B cell (primary cell): Measurements from ENCODE around the gene METTL17. TPM values are rescaled to one million over a fixed set of nuclear protein-coding genes. Genes with fewer than 3 reads are reported as not detected.
"Not testable (repeated sequence)": the region's sequence is repeated elsewhere in the genome, so short reads cannot be mapped to it uniquely, and the experiment has no call there.

Experiments used
- ATAC-seq: fragments of 200-7000 bp; cut with Tn5 transposase; one replicate; pipeline ENCODE4 v1.10.0; 2021; ENCODE audit warnings: low read depth, mild to moderate bottlenecking, moderate number of reproducible peaks, moderate library complexity
- CTCF ChIA-PET: fragments of 350-600 bp; sonication (Branson Sonifier 250); formaldehyde crosslinking; loops from one replicate; lab custom pipeline; 2021; ENCODE audit warnings: antibody characterized with exemption, inconsistent platforms; lab: Charles Lee
- POLR2A ChIA-PET: fragments of 350-600 bp; sonication (Branson Sonifier 250); formaldehyde crosslinking; loops from one replicate; lab custom pipeline; 2021; ENCODE audit warnings: antibody characterized with exemption; lab: Charles Lee
- DNase-seq: peaks from one replicate; pipeline ENCODE4 v3.0.0; 2013
- H2AFZ ChIP-seq: 2 replicates; pipeline ENCODE4 v1.6.1; 2012; ENCODE audit warnings: mild to moderate bottlenecking, low read depth, low read length; ENCODE audit not compliant: insufficient read depth, poor library complexity, severe bottlenecking
- H3K27ac ChIP-seq, 2 donors: 1 replicate in 1 of 2; 2 replicates in 1 of 2; pipeline ENCODE4 v1.5.1; 2012 to 2013; ENCODE audit warnings: low read length in 2 of 2, mild to moderate bottlenecking in 2 of 2, moderate library complexity in 1 of 2
- H3K27me3 ChIP-seq, 4 experiments: fragments of 200-600 bp in 1 of 4; sonication (generic) in 1 of 4; replicated peaks in 1 of 4; 1 replicate in 2 of 4; 2 replicates in 2 of 4; pipeline versions ENCODE4 v1.6.1 to v1.7.0; 2013 to 2016; ENCODE audit warnings: low read length in 3 of 4, mild to moderate bottlenecking in 2 of 4, mixed read lengths in 1 of 4, moderate library complexity in 1 of 4; ENCODE audit not compliant: insufficient read depth in 4 of 4, control insufficient read depth in 3 of 4; ENCODE audit errors: control extremely low read depth in 1 of 4
- H3K36me3 ChIP-seq, 2 experiments: replicated peaks in 1 of 2; 1 replicate in 1 of 2; 2 replicates in 1 of 2; pipeline versions ENCODE4 v1.6.1 to v1.7.1; 2013; ENCODE audit warnings: low read length in 1 of 2; ENCODE audit not compliant: insufficient read depth in 2 of 2, control insufficient read depth in 1 of 2; ENCODE audit errors: control extremely low read depth in 1 of 2, extremely low read depth in 1 of 2
- H3K4me1 ChIP-seq, 2 donors: fragments of 200-600 bp in 1 of 2; sonication (generic) in 1 of 2; 1 replicate in 1 of 2; 2 replicates in 1 of 2; pipeline versions ENCODE4 v1.5.1 to v1.6.1; 2013 to 2017; ENCODE audit warnings: low read length in 2 of 2; ENCODE audit not compliant: control insufficient read depth in 2 of 2, insufficient read depth in 2 of 2
- H3K4me2 ChIP-seq: replicated peaks from 2 replicates; pipeline ENCODE3; 2012; ENCODE audit warnings: mild to moderate bottlenecking, low read depth, low read length; ENCODE audit not compliant: poor library complexity, severe bottlenecking
- H3K4me3 ChIP-seq, 5 experiments: fragments of 200-600 bp in 1 of 5; sonication (generic) in 1 of 5; 1 replicate in 3 of 5; 2 replicates in 2 of 5; pipeline versions ENCODE4 v1.5.1 to v1.7.0; 2011 to 2016; ENCODE audit warnings: low read length in 4 of 5, mild to moderate bottlenecking in 4 of 5, low read depth in 2 of 5, control low read depth in 1 of 5, moderate library complexity in 1 of 5; ENCODE audit not compliant: insufficient read depth in 1 of 5; ENCODE audit errors: control extremely low read depth in 1 of 5, extremely low read depth in 1 of 5
- H3K79me2 ChIP-seq: fragments of 200-600 bp; sonication (generic); one replicate; pipeline ENCODE4 v1.6.0; 2016; ENCODE audit warnings: low read length; ENCODE audit not compliant: control insufficient read depth, insufficient read depth
- H3K9ac ChIP-seq: fragments of 200-600 bp; sonication (generic); 2 replicates; pipeline ENCODE4 v1.6.1; 2017; ENCODE audit warnings: mild to moderate bottlenecking, low read length, moderate library complexity
- H3K9me3 ChIP-seq, 3 donors: one replicate each; pipeline versions ENCODE4 v1.6.1 to v1.7.1; 2013; ENCODE audit warnings: low read length in 2 of 3; ENCODE audit not compliant: control insufficient read depth in 2 of 3, insufficient read depth in 1 of 3; ENCODE audit errors: control extremely low read depth in 1 of 3
- H4K20me1 ChIP-seq: 2 replicates; pipeline ENCODE4 v1.6.0; 2012; ENCODE audit warnings: mild to moderate bottlenecking, low read length; ENCODE audit not compliant: insufficient read depth, control insufficient read depth, poor library complexity, severe bottlenecking
- H3K27ac Mint-ChIP-seq: one replicate; pipeline ENCODE4 v1.8.0; 2021; ENCODE audit warnings: mixed read lengths
- H3K27me3 Mint-ChIP-seq: one replicate; pipeline ENCODE4 v1.8.0; 2021; ENCODE audit warnings: mixed read lengths
- H3K4me1 Mint-ChIP-seq: one replicate; pipeline ENCODE4 v1.8.0; 2021; ENCODE audit warnings: mixed read lengths
- H3K4me3 Mint-ChIP-seq: one replicate; pipeline ENCODE4 v1.8.0; 2021; ENCODE audit warnings: mixed read lengths
- H3K9me3 Mint-ChIP-seq: one replicate; pipeline ENCODE4 v1.8.0; 2022; ENCODE audit warnings: mixed read lengths; ENCODE audit not compliant: insufficient read depth
- WGBS: methylation state at CpG from one replicate; pipeline ENCODE4 v1.1.5; 2013; ENCODE audit warnings: missing lambda C conversion rate; ENCODE audit not compliant: insufficient coverage; 5-methylcytosine and 5-hydroxymethylcytosine counted together
- intact Hi-C: fragments of 100-400 bp; cut with micrococcal nuclease; formaldehyde crosslinking; loops from one replicate; pipeline ENCODE4 v1.10.0; 2022
- polyA plus RNA-seq: library from polyadenylated mRNA; depleted of rRNA; stranded (reverse); fragments of >200 nt; gene quantifications from 2 replicates; pipeline ENCODE4 v1.2.3, GENCODE V29; 2012
- total RNA-seq, 2 donors: library from RNA; stranded (reverse); fragments of 120-200 nt in 1 of 2; gene quantifications; 1 replicate in 1 of 2; 2 replicates in 1 of 2; pipeline versions ENCODE4 v1.2.3 to v1.2.4, GENCODE V29; 2013 to 2022

Gene METTL17
- total and polyA plus RNA-seq, 2 donors (not counting 1 experiment from before 2014, with no cell fraction given) = 116 to 201 TPM

DNA sequence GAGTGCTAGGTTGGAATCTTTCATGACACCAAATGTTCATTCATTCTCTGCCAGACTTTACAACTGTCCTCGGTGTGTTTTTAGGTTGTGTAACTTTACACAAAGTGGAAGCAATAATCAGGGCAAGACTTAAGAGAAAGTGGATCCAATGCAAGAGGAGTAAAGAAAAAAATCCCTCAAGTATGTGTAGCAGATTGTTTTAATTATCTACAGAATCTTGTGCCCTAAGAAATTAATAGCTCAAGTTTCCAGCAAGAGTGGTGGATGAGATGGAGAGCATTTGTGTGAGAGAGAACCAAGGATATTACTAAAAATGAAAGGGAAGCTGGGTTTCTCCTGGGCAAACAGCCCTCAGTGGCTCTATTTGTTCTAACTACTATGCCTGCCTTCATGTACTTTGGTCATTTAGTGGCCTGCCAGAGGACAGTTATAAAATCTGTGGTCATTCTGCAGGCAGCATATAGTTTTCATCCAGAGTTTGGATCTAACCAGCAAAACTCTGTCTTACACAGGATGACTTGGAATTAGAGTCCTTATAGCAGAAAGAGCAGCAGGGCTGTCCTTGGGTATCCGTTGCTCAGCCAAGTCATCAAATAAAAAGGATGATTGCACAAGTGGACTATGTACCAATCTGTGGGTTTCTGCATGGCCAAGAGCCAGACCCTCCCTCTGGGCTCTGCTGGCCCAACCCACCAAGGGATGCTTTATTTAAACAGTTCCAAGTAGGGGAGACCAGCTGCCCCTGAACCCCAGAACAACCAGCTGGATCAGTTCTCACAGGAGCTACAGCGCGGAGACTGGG is 34.8 kb upstream of the METTL17 start, which contains the start of gene RNASE2:
Gene RNASE2 (plus strand): TSS at position 752 of the 802 bp plus-strand sequence. CDS start 285 bp downstream, outside the sequence.
- intact Hi-C loops = not testable (repeated sequence)
- WGBS = 68% methylated on average over 3 of the region's 4 CpGs

DNA sequence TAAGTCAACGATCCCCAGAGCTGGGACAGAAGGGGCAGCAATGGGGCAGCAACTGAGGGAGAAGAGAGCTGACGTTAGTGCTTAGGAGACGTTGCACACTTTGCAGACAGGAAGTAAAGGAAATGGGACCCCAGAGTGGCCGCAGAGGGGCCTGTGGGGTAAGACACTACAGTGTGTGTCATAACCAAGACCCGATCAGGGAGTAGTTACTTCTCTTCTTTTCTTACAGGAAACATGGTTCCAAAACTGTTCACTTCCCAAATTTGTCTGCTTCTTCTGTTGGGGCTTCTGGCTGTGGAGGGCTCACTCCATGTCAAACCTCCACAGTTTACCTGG is 34.3 kb upstream of the METTL17 start:
- H3K27ac ChIP-seq, DNase-seq, H2AFZ ChIP-seq, H3K4me3 ChIP-seq, H3K4me1 ChIP-seq, H3K27ac Mint-ChIP-seq, POLR2A ChIA-PET, H3K4me1 Mint-ChIP-seq, H3K4me2 ChIP-seq, H3K9ac ChIP-seq, H3K9me3 Mint-ChIP-seq, H3K9me3 ChIP-seq, H3K79me2 ChIP-seq, H3K36me3 ChIP-seq, intact Hi-C loops, H3K27me3 ChIP-seq, H4K20me1 ChIP-seq, ATAC-seq, H3K4me3 Mint-ChIP-seq: not testable (repeated sequence)
- CTCF ChIA-PET = interaction anchor here (2.7 kb wide), 1 partner anchor 15 kb away, joined by 8 read pairs; no protein-coding TSS in a partner anchor
- 22% methylated on average over 4 of the region's 5 CpGs for WGBS
- peaks cover 30% of the 10 kb centered on the region for H3K27me3 Mint-ChIP-seq

More for the DNA sequence above, 34.8 kb upstream of the METTL17 start, which contains the start of gene RNASE2:
- H4K20me1 ChIP-seq, ATAC-seq, H3K27me3 ChIP-seq, CTCF ChIA-PET, H3K4me2 ChIP-seq, H3K4me3 Mint-ChIP-seq, H3K4me1 Mint-ChIP-seq, H3K9me3 ChIP-seq, H3K27ac ChIP-seq, H3K4me1 ChIP-seq, H3K9me3 Mint-ChIP-seq, POLR2A ChIA-PET, H3K4me3 ChIP-seq, H3K27ac Mint-ChIP-seq, H3K36me3 ChIP-seq, DNase-seq, H3K9ac ChIP-seq, H2AFZ ChIP-seq, H3K79me2 ChIP-seq: not testable (repeated sequence)
- H3K27me3 Mint-ChIP-seq = peaks cover 34% of the 10 kb centered on the region
